Liver (tissue), 9 donors: ENCODE measurements around the gene ZFYVE28. TPM values are rescaled to one million over a fixed set of nuclear protein-coding genes. Genes with fewer than 3 reads are reported as not detected.
A peak's percentile ranks its signal among the peaks of the same experiment; 100 is the strongest.
"Not testable (repeated sequence)": the region's sequence is repeated elsewhere in the genome, so short reads cannot be mapped to it uniquely, and the experiment has no call there.

Source experiments
- DNase-seq: peaks from one replicate; pipeline ENCODE4 v3.0.0-alpha.2; 2017; ENCODE audit warnings: low spot score
- H3K27ac ChIP-seq, 2 donors: one replicate each; pipeline ENCODE4 v1.7.0; 2013; ENCODE audit warnings: inconsistent platforms in 2 of 2, low read length in 2 of 2, control low read depth in 1 of 2, low read depth in 1 of 2, mild to moderate bottlenecking in 1 of 2
- H3K27me3 ChIP-seq, 4 donors: one replicate each; pipeline versions ENCODE4 v1.6.1 to v1.7.0; 2013; ENCODE audit warnings: low read length in 3 of 4, inconsistent platforms in 1 of 4, mild to moderate bottlenecking in 1 of 4, moderate library complexity in 1 of 4; ENCODE audit not compliant: control insufficient read depth in 4 of 4, insufficient read depth in 4 of 4
- H3K36me3 ChIP-seq, 4 donors: one replicate each; pipeline versions ENCODE4 v1.6.1 to v1.7.0; 2013; ENCODE audit warnings: low read length in 3 of 4, mild to moderate bottlenecking in 3 of 4, low read depth in 1 of 4, moderate library complexity in 1 of 4; ENCODE audit not compliant: control insufficient read depth in 4 of 4, insufficient read depth in 3 of 4
- H3K4me1 ChIP-seq, 4 donors: one replicate each; pipeline versions ENCODE4 v1.6.1 to v1.7.0; 2013; ENCODE audit warnings: low read length in 3 of 4, mild to moderate bottlenecking in 3 of 4, moderate library complexity in 1 of 4; ENCODE audit not compliant: control insufficient read depth in 4 of 4, insufficient read depth in 4 of 4
- H3K4me3 ChIP-seq, 3 donors: one replicate each; pipeline versions ENCODE4 v1.6.1 to v1.7.0; 2013; ENCODE audit warnings: low read length in 3 of 3, control low read depth in 1 of 3, low read depth in 1 of 3, mild to moderate bottlenecking in 1 of 3
- H3K9ac ChIP-seq, 2 donors: one replicate each; pipeline ENCODE4 v1.7.0; 2013; ENCODE audit warnings: low read length in 2 of 2, mild to moderate bottlenecking in 2 of 2, moderate library complexity in 2 of 2, control low read depth in 1 of 2, low read depth in 1 of 2
- H3K9me3 ChIP-seq, 4 donors: one replicate each; pipeline versions ENCODE4 v1.6.1 to v1.7.0; 2013; ENCODE audit warnings: low read length in 3 of 4; ENCODE audit not compliant: control insufficient read depth in 4 of 4
- FOXA1 ChIP-seq: IDR thresholded peaks from 2 replicates; pipeline ENCODE4 v1.6.1; 2016; ENCODE audit warnings: antibody characterized with exemption
- FOXA2 ChIP-seq: IDR thresholded peaks from 2 replicates; pipeline ENCODE4 v1.6.1; 2016; ENCODE audit warnings: antibody characterized with exemption
- HNF4A ChIP-seq, 2 donors: conservative IDR thresholded peaks; 2 replicates each; pipeline ENCODE4 v1.6.1; 2016; ENCODE audit warnings: antibody characterized with exemption in 2 of 2, mild to moderate bottlenecking in 2 of 2
- HNF4G ChIP-seq: IDR thresholded peaks from 2 replicates; pipeline ENCODE4 v1.6.1; 2016; ENCODE audit warnings: antibody characterized with exemption
- JUND ChIP-seq, 2 donors: IDR thresholded peaks; 2 replicates each; pipeline ENCODE4 v1.6.1; 2016; ENCODE audit warnings: antibody characterized with exemption in 2 of 2
- NR2F2 ChIP-seq: IDR thresholded peaks from 2 replicates; pipeline ENCODE4 v1.6.1; 2016; ENCODE audit warnings: antibody characterized with exemption
- RAD21 ChIP-seq, 2 donors: IDR thresholded peaks; 2 replicates each; pipeline ENCODE4 v1.6.1; 2016; ENCODE audit warnings: antibody characterized with exemption in 2 of 2, mild to moderate bottlenecking in 2 of 2
- RXRA ChIP-seq, 2 donors: IDR thresholded peaks; 2 replicates each; pipeline ENCODE4 v1.6.1; 2017 to 2018; ENCODE audit warnings: antibody characterized with exemption in 2 of 2, mild to moderate bottlenecking in 1 of 2
- WGBS: extraction: QIAGEN DNeasy Blood & Tissue Kit; methylation state at CpG from one replicate; pipeline ENCODE4 v1.1.7; 2013; 5-methylcytosine and 5-hydroxymethylcytosine counted together
- polyA plus RNA-seq, 2 donors: library from polyadenylated mRNA; stranded (reverse) in 1 of 2; unstranded in 1 of 2; fragments of 200-250 nt in 1 of 2; fragments of >200 nt in 1 of 2; fragmentation: Nextera tagmentation in 1 of 2; extraction: Ambion mirVana in 1 of 2; gene quantifications; one replicate each; pipeline versions ENCODE4 v1.2.1 to v1.2.3, GENCODE V29; 2013 to 2015
- total RNA-seq, 2 donors: library from RNA; depleted of rRNA; stranded (reverse); fragments of >200 nt; gene quantifications; one replicate each; pipeline ENCODE4 v1.2.3, GENCODE V29; 2014
- TF ChIP-seq, protein P1 (sequence below): IDR thresholded peaks from 2 replicates; pipeline ENCODE4 v1.6.1; 2016; ENCODE audit warnings: antibody characterized with exemption, mild to moderate bottlenecking
- TF ChIP-seq, protein P2 (sequence below): IDR thresholded peaks from 2 replicates; pipeline ENCODE4 v1.6.1; 2016; ENCODE audit warnings: antibody characterized with exemption
- TF ChIP-seq, protein P3 (sequence below): fragments of 150-350 bp; IDR thresholded peaks from 2 replicates; pipeline ENCODE4 v1.5.1; 2017; ENCODE audit warnings: improper control_type of control experiment, low read depth, low read length; ENCODE audit not compliant: missing input control
- TF ChIP-seq, protein P4 (sequence below): IDR thresholded peaks from 2 replicates; pipeline ENCODE4 v1.6.1; 2016; ENCODE audit warnings: antibody characterized with exemption
- donor health status: healthy.
- donor health status: healthy.
- donor health status: healthy.
- donor health status: healthy.
- donor health status: healthy.

The ZFYVE28 gene
- total and polyA plus RNA-seq, 4 donors, result 2.0 to 6.1 (median 2.7) TPM

DNA sequence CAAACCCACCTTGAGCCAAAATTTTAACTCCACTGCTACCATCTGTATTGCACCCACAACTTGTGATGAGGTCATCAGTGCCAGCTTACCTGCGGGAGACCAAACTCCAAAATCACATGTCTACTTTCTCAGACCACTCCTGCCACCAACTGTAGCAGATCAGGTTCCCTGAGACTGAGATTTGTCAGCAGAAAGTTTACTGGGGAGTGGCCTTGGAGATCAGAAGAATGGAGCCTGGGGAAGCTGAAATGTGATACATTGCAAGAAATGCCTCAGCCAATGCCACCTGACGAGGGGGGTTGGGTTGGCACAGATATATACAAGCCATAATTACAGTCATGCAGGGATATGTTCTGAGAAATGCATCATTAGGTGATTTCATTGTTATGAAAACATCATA, 195.6 kb downstream of the ZFYVE28 start:
- Histone ChIP-seq H3K36me3 (peaks cover 0 to 7% (median 3%) of the 10 kb centered on the region in 4 donors), H3K4me1 (peaks cover 0 to 2% (median 0%) of the 10 kb centered on the region in 4 donors), H3K9me3 (no peaks in the 10 kb centered on the region), H3K9ac (no peak overlapping the region), H3K4me3 (no peak overlapping the region), H3K27me3 (no peaks in the 10 kb centered on the region), H3K27ac (no peak overlapping the region)
- 92% methylated on average over 2 of the region's 2 CpGs for WGBS
- TF ChIP-seq, protein P1, sequence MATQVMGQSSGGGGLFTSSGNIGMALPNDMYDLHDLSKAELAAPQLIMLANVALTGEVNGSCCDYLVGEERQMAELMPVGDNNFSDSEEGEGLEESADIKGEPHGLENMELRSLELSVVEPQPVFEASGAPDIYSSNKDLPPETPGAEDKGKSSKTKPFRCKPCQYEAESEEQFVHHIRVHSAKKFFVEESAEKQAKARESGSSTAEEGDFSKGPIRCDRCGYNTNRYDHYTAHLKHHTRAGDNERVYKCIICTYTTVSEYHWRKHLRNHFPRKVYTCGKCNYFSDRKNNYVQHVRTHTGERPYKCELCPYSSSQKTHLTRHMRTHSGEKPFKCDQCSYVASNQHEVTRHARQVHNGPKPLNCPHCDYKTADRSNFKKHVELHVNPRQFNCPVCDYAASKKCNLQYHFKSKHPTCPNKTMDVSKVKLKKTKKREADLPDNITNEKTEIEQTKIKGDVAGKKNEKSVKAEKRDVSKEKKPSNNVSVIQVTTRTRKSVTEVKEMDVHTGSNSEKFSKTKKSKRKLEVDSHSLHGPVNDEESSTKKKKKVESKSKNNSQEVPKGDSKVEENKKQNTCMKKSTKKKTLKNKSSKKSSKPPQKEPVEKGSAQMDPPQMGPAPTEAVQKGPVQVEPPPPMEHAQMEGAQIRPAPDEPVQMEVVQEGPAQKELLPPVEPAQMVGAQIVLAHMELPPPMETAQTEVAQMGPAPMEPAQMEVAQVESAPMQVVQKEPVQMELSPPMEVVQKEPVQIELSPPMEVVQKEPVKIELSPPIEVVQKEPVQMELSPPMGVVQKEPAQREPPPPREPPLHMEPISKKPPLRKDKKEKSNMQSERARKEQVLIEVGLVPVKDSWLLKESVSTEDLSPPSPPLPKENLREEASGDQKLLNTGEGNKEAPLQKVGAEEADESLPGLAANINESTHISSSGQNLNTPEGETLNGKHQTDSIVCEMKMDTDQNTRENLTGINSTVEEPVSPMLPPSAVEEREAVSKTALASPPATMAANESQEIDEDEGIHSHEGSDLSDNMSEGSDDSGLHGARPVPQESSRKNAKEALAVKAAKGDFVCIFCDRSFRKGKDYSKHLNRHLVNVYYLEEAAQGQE, result no peak
- no peak for TF ChIP-seq HNF4A (conservative IDR thresholded peaks at IDR 0.05)
- no peak for TF ChIP-seq RXRA (IDR thresholded peaks at IDR 0.05)
- no peak for TF ChIP-seq FOXA2
- no peak for TF ChIP-seq RAD21 (IDR thresholded peaks at IDR 0.05)
- TF ChIP-seq NR2F2, result no peak
- TF ChIP-seq, protein P2, sequence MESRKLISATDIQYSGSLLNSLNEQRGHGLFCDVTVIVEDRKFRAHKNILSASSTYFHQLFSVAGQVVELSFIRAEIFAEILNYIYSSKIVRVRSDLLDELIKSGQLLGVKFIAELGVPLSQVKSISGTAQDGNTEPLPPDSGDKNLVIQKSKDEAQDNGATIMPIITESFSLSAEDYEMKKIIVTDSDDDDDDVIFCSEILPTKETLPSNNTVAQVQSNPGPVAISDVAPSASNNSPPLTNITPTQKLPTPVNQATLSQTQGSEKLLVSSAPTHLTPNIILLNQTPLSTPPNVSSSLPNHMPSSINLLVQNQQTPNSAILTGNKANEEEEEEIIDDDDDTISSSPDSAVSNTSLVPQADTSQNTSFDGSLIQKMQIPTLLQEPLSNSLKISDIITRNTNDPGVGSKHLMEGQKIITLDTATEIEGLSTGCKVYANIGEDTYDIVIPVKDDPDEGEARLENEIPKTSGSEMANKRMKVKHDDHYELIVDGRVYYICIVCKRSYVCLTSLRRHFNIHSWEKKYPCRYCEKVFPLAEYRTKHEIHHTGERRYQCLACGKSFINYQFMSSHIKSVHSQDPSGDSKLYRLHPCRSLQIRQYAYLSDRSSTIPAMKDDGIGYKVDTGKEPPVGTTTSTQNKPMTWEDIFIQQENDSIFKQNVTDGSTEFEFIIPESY, result no peak
- no peak for TF ChIP-seq HNF4G
- TF ChIP-seq FOXA1, result no peak
- DNase-seq, result no peak

DNA sequence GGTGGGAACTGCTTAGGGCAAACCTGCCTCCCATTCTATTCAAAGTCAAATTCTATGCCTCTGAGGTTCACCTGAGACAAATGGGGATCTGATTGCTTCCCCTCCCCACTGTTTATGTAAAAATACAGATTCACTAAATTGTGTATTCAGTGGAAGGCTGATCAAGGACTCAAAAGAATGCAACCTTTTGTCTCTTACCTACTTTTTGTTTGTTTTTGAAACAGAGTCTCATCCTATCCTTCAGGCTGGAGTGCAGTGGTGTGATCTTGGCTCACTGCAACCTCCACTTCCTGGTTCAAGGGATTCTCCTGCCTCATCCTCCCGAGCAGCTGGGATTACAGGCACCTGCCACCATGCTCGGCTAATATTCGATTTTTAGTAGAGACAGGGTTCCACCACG, 197.1 kb downstream of the ZFYVE28 start:
- H3K9ac ChIP-seq, H3K4me3 ChIP-seq, H3K27me3 ChIP-seq, H3K4me1 ChIP-seq, H3K27ac ChIP-seq, H3K9me3 ChIP-seq, DNase-seq, H3K36me3 ChIP-seq: not testable (repeated sequence)
- 66% methylated on average over 4 of the region's 4 CpGs for WGBS

- Histone ChIP-seq H3K4me1 (no peaks in the 10 kb centered on the region), H3K9ac (no peak overlapping the region), H3K4me3 (no peak overlapping the region), H3K36me3 (peaks cover 0 to 7% (median 2%) of the 10 kb centered on the region in 4 donors), H3K9me3 (no peaks in the 10 kb centered on the region), H3K27me3 (no peaks in the 10 kb centered on the region), H3K27ac (no peak overlapping the region)
- peak; percentile 79 for DNase-seq
- TF ChIP-seq RAD21 (IDR thresholded peaks at IDR 0.05) (peak; percentile 94 to 96), JUND (IDR thresholded peaks at IDR 0.05) (no peak)
- TF ChIP-seq, protein P3, sequence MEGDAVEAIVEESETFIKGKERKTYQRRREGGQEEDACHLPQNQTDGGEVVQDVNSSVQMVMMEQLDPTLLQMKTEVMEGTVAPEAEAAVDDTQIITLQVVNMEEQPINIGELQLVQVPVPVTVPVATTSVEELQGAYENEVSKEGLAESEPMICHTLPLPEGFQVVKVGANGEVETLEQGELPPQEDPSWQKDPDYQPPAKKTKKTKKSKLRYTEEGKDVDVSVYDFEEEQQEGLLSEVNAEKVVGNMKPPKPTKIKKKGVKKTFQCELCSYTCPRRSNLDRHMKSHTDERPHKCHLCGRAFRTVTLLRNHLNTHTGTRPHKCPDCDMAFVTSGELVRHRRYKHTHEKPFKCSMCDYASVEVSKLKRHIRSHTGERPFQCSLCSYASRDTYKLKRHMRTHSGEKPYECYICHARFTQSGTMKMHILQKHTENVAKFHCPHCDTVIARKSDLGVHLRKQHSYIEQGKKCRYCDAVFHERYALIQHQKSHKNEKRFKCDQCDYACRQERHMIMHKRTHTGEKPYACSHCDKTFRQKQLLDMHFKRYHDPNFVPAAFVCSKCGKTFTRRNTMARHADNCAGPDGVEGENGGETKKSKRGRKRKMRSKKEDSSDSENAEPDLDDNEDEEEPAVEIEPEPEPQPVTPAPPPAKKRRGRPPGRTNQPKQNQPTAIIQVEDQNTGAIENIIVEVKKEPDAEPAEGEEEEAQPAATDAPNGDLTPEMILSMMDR, result peak; percentile 83
- TF ChIP-seq, protein P4, sequence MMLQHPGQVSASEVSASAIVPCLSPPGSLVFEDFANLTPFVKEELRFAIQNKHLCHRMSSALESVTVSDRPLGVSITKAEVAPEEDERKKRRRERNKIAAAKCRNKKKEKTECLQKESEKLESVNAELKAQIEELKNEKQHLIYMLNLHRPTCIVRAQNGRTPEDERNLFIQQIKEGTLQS, result no peak
- WGBS, result 14% methylated on average over 10 of the region's 10 CpGs
Observed at GRCh38 chr4:2220016-2220630, 198.3 kb downstream of the ZFYVE28 start.
